GM21367 (cell line): ENCODE data around the gene MINDY2.
"Not testable (repeated sequence)": the region's sequence is repeated elsewhere in the genome, so short reads cannot be mapped to it uniquely, and the experiment has no call there.

Source experiments
- ATAC-seq: cut with Tn5 transposase; IDR thresholded peaks from one replicate; pipeline ENCODE4 v1.9.1; 2021; ENCODE audit not compliant: unreplicated experiment

Gene MINDY2

DNA sequence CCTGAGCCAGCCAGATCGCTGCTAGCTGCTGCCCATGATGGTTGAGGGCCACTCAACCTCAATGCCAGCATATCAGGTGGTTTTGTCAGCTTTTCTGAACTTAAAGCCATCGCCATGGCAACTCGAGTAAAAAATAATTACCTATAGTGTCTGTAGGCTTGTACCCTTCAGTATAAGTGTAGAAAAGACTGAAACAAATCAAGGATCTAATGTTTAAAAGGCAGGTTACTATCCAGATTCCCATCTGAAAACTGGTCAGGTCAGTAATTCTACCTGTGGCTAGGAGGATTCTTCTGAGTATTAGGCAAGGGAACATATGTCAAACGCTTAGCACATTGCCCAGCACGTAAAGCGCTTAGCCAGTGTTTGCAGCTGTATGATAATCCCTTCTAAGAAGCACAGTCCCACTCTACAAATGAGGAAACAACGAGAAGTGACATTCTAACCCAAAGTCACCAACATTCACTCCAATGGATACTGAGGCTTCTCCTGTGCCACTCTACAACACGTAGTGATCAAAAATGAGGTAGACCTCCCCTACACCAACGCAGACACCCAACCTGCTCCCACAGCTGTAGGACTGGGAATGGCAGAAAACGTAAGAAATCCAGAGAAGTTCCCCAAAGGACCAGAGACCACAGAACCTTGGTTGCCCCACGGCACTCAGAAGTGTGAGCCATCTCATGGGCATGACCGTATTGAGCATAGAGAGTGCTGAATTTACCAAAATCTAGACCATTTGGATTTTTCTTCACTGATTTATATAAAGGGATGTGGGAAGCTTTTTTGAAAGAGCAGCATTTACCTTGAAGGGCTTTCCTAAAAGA is 107.1 kb downstream of the MINDY2 start:
- no peak for ATAC-seq

- no peak for ATAC-seq
Observed at GRCh38 chr15:58880320-58880719, 109.2 kb downstream of the MINDY2 start.

DNA sequence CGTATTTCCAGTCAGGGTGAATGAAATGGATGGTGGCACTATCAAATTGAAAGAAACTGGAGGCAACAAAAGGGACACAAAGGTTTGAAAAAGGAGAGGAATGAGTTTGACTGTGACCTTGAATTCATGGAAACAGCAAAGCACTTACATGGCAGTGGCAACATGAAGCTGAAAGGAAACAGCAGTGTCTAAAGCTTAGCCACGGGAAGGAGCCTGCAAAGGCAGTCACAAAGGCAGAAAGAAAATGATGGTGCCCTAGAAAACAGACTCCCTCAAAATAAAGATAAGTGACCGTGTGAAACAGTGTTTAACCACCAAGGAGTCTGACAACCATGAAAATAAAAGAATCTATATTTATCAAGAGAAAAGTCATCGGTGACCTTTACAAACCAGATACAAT is 111.1 kb downstream of the MINDY2 start:
- no peak for ATAC-seq

GRCh38 chr15:58883926-58884325 is 112.8 kb downstream of the MINDY2 start:
- not testable (repeated sequence) for ATAC-seq

GRCh38 chr15:58886921-58887320 is 115.8 kb downstream of the MINDY2 start:
- no peak for ATAC-seq

DNA sequence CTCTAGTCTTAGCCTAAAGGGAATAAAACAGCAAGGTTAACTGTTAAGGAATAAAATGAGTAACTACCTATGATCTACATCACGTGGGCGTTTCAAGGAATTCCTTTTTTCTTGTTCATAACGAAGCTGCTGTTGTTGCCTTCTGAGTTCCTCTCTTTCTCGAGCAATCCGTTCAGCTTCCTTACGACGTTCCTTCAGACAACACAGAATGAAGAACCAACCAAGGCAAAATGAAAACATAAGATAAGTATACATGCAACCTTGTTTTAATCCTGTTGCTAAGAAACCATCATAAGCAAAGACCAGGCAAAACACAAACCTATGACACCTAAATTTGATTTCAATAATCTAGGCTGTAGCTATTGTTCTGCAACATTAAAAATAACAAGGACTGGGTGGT is 118.3 kb downstream of the MINDY2 start:
- ATAC-seq, result no peak

DNA sequence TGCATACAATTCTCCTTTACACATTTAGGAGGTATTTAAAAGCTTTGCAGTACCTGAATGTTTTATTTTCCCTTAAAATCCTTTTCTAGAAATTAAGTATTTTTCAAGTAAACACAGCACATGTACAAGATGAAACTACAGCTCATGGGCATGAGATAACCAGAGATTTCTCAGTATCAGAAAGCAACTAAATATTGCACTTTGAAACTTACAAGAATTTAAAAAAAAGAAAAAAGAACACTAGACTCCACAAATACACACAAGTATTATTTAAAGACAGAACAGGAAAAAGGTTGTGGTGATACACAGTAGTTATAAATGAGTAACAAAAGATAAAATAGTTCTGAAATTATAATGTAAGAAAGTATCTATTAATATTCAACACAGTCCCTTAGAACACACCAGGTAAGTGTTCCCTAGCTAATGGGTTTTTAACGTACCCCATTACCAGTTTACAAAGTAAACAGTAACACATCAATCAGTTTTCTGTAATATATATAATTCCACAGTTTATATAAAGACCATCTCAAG is 127.1 kb downstream of the MINDY2 start:
- no peak for ATAC-seq

DNA sequence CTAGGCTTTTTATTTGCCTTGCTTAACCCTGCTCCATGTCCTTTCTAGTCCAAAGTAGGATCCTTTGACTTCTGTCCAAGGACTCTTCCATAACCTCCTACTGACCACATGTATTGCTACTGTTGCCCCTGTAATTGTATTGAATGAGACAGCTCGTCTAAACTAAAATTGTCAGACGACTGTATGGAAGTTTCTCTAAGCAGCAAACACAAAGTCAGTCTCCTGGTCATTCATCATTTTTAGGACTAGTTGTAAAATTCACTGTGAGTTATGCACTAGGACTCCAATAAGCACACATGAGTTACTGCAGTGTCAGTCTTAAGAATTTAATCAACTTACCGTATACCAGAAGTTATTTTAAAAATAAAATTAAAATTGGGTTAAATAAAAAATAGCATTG is 129.5 kb downstream of the MINDY2 start:
- ATAC-seq, result no peak

- no peak for ATAC-seq
Observed at GRCh38 chr15:58908550-58909309, 137.6 kb downstream of the MINDY2 start.

- no peak for ATAC-seq
Observed at GRCh38 chr15:58909616-58910015, 138.5 kb downstream of the MINDY2 start.

DNA sequence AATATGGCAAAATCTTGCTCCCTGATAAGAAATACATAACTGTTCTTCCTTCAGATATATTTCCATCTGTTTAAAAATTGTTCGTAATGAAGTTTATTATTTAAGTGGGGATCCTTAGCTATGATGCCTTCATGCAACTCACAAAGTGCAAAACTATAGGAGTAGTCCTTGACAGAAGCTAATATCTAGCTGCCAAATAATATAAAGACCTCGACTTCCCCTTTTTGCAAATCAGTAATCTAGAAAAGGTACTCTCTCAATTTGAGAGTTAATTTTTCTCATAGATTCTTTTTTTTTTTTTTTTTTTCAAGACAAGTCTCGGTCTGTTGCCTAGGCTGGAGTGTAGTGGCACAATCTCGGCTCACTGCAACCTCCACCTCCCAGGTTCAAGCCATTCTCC is 139.4 kb downstream of the MINDY2 start:
- ATAC-seq, result no peak
